HuH-7.5 (cell line): ENCODE measurements around the gene BCHE.
"Not testable (repeated sequence)": the region's sequence is repeated elsewhere in the genome, so short reads cannot be mapped to it uniquely, and the experiment has no call there.

Experiments used
- DNase-seq: peaks from one replicate; pipeline ENCODE4 v3.0.0; 2011; ENCODE audit warnings: low spot score

BCHE gene

DNA sequence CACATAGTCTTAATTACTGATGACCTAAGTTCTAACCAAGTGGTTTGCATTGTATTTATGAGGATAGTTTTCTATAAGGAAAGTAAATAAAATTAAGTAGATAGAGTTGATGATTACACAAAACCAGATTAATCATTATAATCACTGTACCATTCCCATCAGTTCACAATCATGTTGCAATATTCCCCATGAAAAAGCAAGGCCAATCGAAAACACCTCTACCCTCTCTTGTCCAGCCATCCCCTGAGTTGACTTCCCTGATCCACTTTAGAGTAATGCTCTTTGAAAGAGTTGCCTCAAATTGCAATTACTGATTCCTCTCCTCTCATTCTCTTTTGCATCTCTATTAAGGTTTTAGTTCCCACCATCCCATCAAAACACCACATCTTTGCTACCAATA lies 21.0 kb downstream of the BCHE start:
- no peak for DNase-seq

DNA sequence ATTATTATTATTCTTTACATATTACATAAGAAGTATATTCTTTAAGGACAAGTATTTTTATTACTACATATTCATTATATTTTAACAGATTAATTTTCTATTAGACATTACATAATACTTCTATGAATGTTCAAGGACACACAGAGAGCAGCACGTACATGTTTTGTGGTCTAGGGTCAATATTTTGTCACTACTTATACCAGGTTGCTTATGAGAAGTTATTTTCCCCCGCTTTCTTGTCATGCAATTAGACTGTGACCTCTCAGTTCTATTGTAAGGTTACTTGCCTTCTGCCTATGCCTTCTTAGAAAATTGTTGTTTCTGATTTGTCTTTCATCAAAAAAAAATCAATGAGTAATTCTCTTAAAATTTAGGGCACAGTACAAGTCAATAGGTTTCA lies 21.5 kb downstream of the BCHE start:
- DNase-seq = no peak

DNA sequence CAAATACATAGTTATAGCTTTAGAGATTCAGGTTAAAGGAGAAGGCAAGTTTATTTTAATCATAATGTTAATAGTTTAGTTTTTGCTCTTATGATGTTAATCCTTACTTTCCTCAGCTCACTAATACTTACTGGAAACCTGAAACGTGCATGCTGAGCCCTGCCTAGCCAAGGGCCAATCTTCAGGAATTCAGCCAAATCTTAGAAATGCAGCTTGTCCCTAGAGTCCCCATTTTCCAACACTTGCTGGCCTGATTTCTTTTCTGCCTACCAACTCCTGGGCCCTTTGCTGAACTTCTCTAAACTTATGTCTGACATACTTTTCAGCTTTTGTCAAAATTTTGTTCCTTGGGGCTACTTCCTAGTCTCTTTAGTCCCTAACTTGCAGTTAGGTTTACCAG lies 22.8 kb downstream of the BCHE start:
- no peak for DNase-seq

GRCh38 chr3:165807937-165808336 lies 29.3 kb downstream of the BCHE start:
- DNase-seq = not testable (repeated sequence)

GRCh38 chr3:165805946-165806561 lies 31.2 kb downstream of the BCHE start:
- DNase-seq = no peak

- no peak for DNase-seq
These were observed 33.8 kb downstream of the BCHE start for GRCh38 chr3:165803471-165803870.

- DNase-seq = no peak
These were observed 36.3 kb downstream of the BCHE start for GRCh38 chr3:165800970-165801369.

DNA sequence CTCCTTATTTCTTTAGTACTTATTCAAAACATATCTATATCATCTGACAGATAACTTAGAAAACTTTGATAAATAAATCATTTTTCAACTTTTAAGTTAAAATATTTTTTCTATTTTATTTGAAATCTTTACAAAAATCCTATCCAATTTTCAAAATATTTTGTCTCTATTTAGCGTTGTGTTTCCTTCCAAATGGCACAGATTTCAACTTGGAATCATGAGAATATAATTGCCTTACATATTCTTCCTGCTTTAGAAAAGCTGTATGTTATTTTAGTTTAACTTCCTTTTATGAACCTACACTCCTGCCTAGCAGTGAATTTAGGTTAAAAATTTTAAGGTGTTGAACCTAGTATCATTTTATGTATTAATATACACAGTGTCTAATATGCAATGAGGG lies 38.2 kb downstream of the BCHE start:
- DNase-seq = no peak

DNA sequence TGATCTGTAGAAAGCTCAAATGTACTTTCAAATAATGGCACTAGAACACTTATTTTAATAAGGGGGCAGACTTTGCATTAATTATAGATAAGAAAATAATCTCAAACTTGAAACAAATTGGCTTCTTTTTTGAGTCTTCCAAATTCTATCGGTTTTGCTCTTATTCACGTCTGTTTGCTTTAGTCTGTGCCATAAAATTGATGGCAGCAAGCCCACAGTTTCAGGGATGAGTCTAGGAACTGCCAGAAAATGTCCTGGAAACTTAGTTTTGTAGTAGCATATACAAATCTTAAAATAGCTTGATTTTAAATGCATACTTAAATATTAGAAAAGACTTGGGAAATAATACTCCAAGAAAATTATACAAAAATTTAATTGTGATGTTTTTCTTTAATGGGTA lies 39.7 kb downstream of the BCHE start:
- no peak for DNase-seq

GRCh38 chr3:165796701-165797100 lies 40.5 kb downstream of the BCHE start:
- no peak for DNase-seq

DNA sequence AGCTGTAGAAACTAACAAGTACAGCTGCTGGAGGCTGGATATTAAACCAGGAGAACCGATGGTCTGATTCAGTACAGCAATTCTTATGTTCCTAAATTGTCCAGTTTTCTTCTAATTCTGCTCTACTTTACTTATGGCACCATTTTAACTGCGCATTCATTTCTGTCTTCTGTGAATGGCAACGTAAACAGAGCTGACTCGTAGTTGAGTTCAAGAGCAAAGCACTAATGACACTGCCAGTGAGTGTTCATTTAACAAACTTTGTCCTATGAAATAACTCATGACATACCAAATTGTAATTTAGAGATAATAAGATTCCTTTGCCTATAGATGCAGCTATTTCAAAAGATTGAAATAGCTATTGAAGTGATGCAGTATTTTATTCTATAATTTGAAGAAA lies 48.7 kb downstream of the BCHE start:
- DNase-seq = no peak

DNA sequence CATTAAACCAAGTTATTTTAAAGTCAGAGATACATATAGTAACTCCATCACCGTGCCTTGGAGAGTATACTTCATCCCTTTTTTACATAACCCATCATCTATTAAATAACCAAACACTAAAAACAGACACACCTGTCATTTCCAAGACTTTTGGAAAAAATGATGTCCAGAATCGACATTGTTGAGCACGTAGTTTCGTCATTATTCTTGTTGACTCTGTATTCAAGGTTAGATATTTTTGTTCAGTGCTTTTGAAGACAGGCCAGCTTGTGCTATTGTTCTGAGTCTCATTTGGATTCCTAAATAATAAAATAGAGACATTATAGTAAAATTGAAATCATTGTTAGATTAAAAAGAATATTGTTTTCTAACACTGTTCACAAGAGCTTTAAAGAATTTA lies 51.2 kb downstream of the BCHE start:
- DNase-seq = no peak

DNA sequence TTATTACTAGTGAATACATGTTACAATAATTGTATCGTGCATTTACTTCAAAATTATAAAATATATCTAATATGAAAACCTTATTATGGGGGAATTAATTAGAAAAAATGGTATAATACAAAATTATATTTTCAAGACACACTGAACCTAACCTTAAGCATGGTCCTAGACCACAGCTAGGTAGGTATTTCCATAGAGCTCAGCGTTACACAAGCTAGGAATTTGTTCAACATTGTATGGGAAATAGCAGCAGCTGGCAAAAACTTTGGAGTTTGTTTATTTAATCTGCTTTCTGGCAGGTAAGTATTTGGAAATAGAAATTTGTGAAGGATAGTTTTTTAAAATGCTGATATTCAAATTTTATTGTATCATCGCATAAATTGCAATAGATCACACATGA lies 52.9 kb downstream of the BCHE start:
- DNase-seq = no peak

- no peak for DNase-seq
These were observed 53.8 kb downstream of the BCHE start for GRCh38 chr3:165783383-165783782.

DNA sequence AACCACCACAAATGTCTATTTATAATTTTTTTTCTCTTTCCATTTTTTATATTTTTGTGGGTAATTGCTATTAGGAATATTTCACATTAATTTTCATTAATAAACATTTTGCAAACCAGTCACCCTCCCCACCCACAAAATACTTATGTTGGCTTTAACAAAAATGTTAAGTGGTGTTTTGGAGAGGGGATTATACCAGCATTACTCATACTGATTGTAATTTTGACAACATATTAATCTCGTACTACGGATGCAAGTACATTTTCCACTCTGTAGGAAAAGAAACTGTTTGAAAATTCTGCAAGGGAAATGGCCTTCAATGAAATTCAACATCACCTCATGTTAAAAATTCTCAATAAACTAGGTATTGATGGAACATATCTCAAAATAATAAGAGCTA lies 58.3 kb downstream of the BCHE start:
- no peak for DNase-seq

- DNase-seq = no peak
These were observed 58.8 kb downstream of the BCHE start for GRCh38 chr3:165778456-165778855.

DNA sequence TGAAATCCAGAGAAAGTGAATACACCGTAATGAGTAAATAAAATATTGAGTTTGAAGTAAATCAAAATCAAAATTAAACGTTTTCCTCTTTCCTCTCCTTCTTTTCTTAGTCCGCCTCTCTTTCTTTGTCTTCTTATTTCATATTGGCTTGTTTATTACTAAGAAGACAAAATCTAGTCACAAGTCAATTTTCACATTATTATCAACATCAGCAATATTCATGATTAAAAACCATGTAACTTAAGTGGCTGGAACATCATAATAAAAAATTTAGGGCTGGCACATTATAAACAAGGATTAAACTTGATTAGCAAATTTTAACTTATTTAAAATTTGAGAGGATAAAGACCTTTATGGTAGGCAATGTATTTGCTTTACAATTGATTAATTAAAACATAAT lies 61.4 kb downstream of the BCHE start:
- no peak for DNase-seq

DNA sequence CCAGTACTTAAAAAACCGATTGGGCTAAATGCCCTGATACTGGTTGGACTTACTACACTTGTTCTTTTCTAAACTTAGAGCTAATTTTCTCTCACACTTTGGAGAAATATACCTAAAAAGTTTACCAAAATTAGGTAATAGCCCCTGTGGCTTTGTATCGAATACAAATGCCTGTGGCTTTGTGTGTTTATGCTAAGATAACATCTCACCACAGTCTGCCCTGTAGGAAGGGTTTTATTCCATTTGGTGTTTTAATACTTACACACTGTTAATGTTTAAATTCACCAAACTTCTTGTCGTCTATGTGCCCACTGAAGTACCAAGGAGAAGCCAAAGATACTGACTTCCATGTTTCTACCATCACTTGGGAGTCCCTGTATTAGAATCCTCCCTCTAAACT lies 66.4 kb downstream of the BCHE start:
- no peak for DNase-seq

DNA sequence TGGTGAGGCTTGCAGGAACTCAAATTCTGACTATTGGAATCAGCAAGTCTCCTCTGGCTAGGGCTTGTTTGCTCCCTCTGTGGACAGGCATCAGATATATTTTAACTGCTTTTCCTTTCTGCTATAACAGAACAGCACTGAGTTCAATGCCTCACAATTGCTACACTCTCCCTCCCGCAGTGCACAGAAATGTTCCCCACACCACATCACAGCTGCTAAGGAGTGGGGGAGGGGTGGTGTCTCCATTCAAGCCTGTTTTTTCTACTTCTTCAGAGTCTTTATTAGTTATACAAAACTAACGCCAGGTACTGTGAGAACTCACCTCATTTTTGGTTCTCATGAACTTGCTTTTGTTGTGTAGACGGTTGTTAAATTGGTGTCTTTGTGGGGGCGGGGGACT lies 68.5 kb downstream of the BCHE start:
- DNase-seq = no peak

DNA sequence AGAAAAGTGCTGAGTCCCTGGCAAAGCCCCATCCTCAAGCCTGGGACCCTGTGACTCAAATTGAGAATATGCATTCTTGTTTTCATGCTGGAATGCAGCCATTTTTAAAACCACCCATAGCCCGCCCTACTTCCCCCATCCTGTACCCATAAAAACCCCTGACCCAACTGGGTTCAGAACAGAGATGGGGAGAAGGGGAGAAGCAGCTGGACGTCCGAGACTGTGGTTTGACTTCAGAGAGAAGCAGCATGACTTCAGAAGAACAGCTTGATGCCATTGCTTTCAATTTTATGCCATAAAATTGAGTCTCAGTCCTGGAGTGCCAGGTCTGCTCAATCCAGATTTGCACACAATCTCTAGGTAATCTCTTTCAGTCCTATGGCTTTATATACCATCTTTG lies 78.2 kb downstream of the BCHE start:
- no peak for DNase-seq

- DNase-seq = no peak
These were observed 81.7 kb downstream of the BCHE start for GRCh38 chr3:165755571-165755970.

GRCh38 chr3:165754219-165755007 lies 82.8 kb downstream of the BCHE start:
- no peak for DNase-seq

GRCh38 chr3:165753560-165753959 lies 83.7 kb downstream of the BCHE start:
- no peak for DNase-seq

DNA sequence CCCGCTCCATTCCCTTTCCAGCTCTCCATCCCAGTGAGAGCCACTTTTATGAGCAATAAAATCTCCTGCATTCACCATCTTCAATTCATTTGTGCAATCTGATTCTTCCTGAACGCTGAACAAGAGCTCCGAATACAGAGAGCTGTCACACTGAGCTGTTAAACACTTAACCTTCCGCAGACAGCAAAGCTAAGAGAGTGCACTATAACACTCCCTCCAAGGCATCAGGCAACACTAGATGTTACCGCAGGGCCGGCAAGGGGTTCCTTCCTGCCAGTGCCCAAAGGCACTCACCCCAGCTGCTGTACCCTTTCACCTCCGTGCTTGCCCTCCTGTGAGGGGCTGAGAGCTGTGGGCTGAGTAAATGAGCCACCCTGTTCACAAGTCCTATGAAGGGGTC lies 85.6 kb downstream of the BCHE start:
- no peak for DNase-seq
